Stimulated activated naive B cell treated with anti-CD40 and anti-IgM and Interleukin-4, amounts not matched to agents 10 μg/mL and 1 μg/mL and 100 μg/mL, for 72 hours (primary cell): Measurements from ENCODE around the gene FBXO30.

ENCODE experiments used
- ATAC-seq, 2 donors: fragments of 150-1000 bp; cut with Tn5 transposase; replicated peaks; 2 replicates each; pipeline ENCODE4 v1.10.0; 2021; ENCODE audit warnings: moderate library complexity in 1 of 2
- DNase-seq: peaks from one replicate; pipeline ENCODE4 v3.0.0; 2021
- H3K27ac Mint-ChIP-seq: one replicate; pipeline ENCODE4 v1.8.0; 2022; ENCODE audit warnings: mild to moderate bottlenecking, mixed read lengths
- H3K27me3 Mint-ChIP-seq, 2 donors: one replicate each; pipeline ENCODE4 v1.8.0; 2022; ENCODE audit warnings: mixed read lengths in 2 of 2
- H3K36me3 Mint-ChIP-seq, 2 donors: one replicate each; pipeline ENCODE4 v1.8.0; 2022; ENCODE audit warnings: mixed read lengths in 2 of 2, mild to moderate bottlenecking in 1 of 2
- H3K4me1 Mint-ChIP-seq, 2 donors: one replicate each; pipeline ENCODE4 v1.8.0; 2022; ENCODE audit warnings: mixed read lengths in 2 of 2, mild to moderate bottlenecking in 1 of 2
- H3K4me3 Mint-ChIP-seq, 2 donors: one replicate each; pipeline ENCODE4 v1.8.0; 2022; ENCODE audit warnings: mild to moderate bottlenecking in 2 of 2, mixed read lengths in 2 of 2, moderate library complexity in 1 of 2
- H3K9me3 Mint-ChIP-seq, 2 donors: one replicate each; pipeline ENCODE4 v1.8.0; 2022; ENCODE audit warnings: mixed read lengths in 2 of 2, mild to moderate bottlenecking in 1 of 2

The FBXO30 gene

GRCh38 chr6:145809211-145809610 lies 5.4 kb downstream of the FBXO30 start:
- H3K27ac Mint-ChIP-seq: peak overlapping the region; percentile 48
- ATAC-seq: peak; percentile 87 to 94

GRCh38 chr6:145808239-145808638 lies 6.4 kb downstream of the FBXO30 start:
- ATAC-seq: no peak
- Mint-ChIP-seq H3K27me3 (no peaks in the 10 kb centered on the region), H3K4me3 (no peak overlapping the region), H3K9me3 (no peaks in the 10 kb centered on the region), H3K36me3 (peaks cover 24 to 37% of the 10 kb centered on the region in 2 donors), H3K4me1 (peaks cover 12 to 47% of the 10 kb centered on the region in 2 donors), H3K27ac (no peak overlapping the region)
- no peak for DNase-seq

More at GRCh38 chr6:145809211-145809610, 5.4 kb downstream of the FBXO30 start:
- H3K4me1 Mint-ChIP-seq: peaks cover 15 to 48% of the 10 kb centered on the region in 2 donors
- no peaks in the 10 kb centered on the region for H3K9me3 Mint-ChIP-seq
- DNase-seq: no peak
- no peaks in the 10 kb centered on the region for H3K27me3 Mint-ChIP-seq
- peaks cover 20 to 31% of the 10 kb centered on the region in 2 donors for H3K36me3 Mint-ChIP-seq
- H3K4me3 Mint-ChIP-seq: peak overlapping the region in 1 of 2 donors; percentile 43

- DNase-seq (no peak), ATAC-seq (no peak)
- Mint-ChIP-seq H3K4me1 (peaks cover 9 to 18% of the 10 kb centered on the region in 2 donors), H3K27ac (no peak overlapping the region), H3K9me3 (no peaks in the 10 kb centered on the region), H3K4me3 (no peak overlapping the region), H3K27me3 (no peaks in the 10 kb centered on the region), H3K36me3 (peaks cover 34 to 56% of the 10 kb centered on the region in 2 donors)
These were observed 12.5 kb downstream of the FBXO30 start for GRCh38 chr6:145802141-145802540.

DNA sequence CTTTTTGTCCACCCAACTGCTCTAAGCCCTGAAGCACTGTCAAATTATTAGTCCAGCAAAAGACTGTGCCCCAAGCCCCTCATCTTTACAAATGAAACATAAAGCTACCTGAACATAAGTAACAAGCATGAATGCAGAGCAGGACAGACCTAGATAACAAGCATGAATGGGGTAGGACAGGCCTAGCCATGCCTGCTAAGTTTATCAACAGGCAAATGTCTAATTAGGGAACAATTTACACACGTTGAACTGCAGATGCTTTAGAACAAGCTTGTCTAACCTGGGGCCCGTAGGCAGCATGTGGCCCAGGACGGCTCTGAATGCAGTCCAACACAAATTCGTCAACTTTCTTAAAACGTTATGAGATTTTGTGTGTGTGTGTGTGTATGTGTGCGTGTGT lies 13.6 kb downstream of the FBXO30 start:
- no peak overlapping the region for H3K4me3 Mint-ChIP-seq
- no peaks in the 10 kb centered on the region for H3K27me3 Mint-ChIP-seq
- H3K36me3 Mint-ChIP-seq: peaks cover 31 to 54% of the 10 kb centered on the region in 2 donors
- no peak overlapping the region for H3K27ac Mint-ChIP-seq
- no peaks in the 10 kb centered on the region for H3K9me3 Mint-ChIP-seq
- DNase-seq: no peak
- H3K4me1 Mint-ChIP-seq: peaks cover 8 to 15% of the 10 kb centered on the region in 2 donors
- no peak for ATAC-seq

DNA sequence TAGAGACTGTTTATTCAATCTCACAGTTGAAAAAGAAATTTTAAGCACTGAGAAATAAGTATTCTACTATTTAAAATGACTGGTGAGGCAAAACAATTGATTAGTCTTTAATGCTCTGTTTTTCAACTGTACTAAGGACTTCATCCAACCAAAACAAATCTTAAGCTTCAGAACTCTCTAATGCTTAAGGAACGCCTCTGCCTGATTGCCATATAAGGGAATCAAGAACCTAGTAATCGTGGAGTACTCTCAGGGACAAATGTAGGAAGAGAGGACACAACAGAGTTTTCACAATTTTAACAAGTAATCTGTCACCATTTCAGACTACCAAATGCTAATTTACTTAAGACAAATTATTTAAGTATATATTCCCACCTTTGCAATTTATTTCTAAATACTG lies 16.1 kb downstream of the FBXO30 start:
- Mint-ChIP-seq H3K4me1 (peaks cover 8 to 10% of the 10 kb centered on the region in 2 donors), H3K4me3 (no peak overlapping the region), H3K27ac (no peak overlapping the region), H3K27me3 (no peaks in the 10 kb centered on the region), H3K36me3 (peaks cover 17 to 35% of the 10 kb centered on the region in 2 donors), H3K9me3 (no peaks in the 10 kb centered on the region)
- no peak for DNase-seq
- no peak for ATAC-seq

GRCh38 chr6:145789443-145789842 lies 25.2 kb downstream of the FBXO30 start:
- no peaks in the 10 kb centered on the region for H3K27me3 Mint-ChIP-seq
- peaks cover 7 to 22% of the 10 kb centered on the region in 2 donors for H3K9me3 Mint-ChIP-seq
- peaks cover 41 to 44% of the 10 kb centered on the region in 2 donors for H3K36me3 Mint-ChIP-seq
- no peak overlapping the region for H3K4me3 Mint-ChIP-seq
- H3K27ac Mint-ChIP-seq: no peak overlapping the region
- no peaks in the 10 kb centered on the region for H3K4me1 Mint-ChIP-seq
- ATAC-seq (no peak), DNase-seq (no peak)

DNA sequence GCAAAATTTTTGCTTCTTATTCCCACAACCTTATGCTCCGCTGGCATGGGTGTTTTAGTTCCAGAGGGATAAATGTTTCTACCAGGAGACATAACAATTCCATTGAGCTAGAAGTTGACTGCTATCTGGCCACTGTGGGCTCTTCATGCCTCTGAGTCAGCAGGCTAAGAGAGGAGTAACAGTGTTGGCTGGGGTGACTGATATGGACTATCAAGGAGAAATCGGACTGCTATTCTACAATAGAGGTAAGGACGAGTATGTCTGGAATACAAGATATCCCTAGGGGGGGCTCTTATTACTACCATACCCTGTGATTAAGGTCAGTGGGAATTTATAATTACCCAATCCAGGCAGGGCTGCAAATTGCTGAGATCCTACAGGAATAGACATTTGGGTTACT lies 26.9 kb downstream of the FBXO30 start:
- Mint-ChIP-seq H3K4me3 (no peak overlapping the region), H3K4me1 (no peaks in the 10 kb centered on the region), H3K27ac (no peak overlapping the region), H3K27me3 (no peaks in the 10 kb centered on the region), H3K9me3 (peaks cover 7 to 22% of the 10 kb centered on the region in 2 donors), H3K36me3 (peaks cover 40 to 42% of the 10 kb centered on the region in 2 donors)
- DNase-seq (no peak), ATAC-seq (no peak)

GRCh38 chr6:145784683-145785082 lies 29.9 kb downstream of the FBXO30 start:
- DNase-seq (no peak), ATAC-seq (no peak)
- H3K27ac Mint-ChIP-seq: no peak overlapping the region
- peaks cover 4 to 6% of the 10 kb centered on the region in 2 donors for H3K9me3 Mint-ChIP-seq
- H3K4me1 Mint-ChIP-seq: no peaks in the 10 kb centered on the region
- peaks cover 17 to 24% of the 10 kb centered on the region in 2 donors for H3K36me3 Mint-ChIP-seq
- H3K27me3 Mint-ChIP-seq: no peaks in the 10 kb centered on the region
- H3K4me3 Mint-ChIP-seq: no peak overlapping the region

DNA sequence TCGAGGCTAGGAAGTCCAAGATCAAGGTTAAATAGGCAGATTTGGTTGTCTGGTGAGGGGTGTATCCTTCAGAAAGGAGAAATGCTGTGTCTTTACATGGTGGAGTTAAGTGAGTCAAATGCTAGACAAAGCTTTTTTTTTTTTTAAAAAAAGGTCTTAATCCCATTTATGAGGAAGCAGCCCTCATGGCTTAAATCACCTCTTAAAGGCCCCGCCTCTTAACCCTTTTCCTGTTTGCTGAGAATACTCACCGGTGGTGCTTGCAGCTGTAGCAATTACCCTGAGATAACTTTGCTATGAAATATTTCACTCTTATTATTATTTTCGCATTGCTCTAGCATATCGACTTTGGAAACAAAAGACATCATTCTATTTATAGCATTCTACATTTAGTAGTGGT lies 30.8 kb downstream of the FBXO30 start:
- Mint-ChIP-seq H3K9me3 (peaks cover 4% of the 10 kb centered on the region in 2 donors), H3K36me3 (peaks cover 15 to 26% of the 10 kb centered on the region in 2 donors), H3K4me3 (no peak overlapping the region), H3K27ac (no peak overlapping the region), H3K4me1 (no peaks in the 10 kb centered on the region), H3K27me3 (no peaks in the 10 kb centered on the region)
- no peak for DNase-seq
- no peak for ATAC-seq

- peaks cover 2 to 3% of the 10 kb centered on the region in 2 donors for H3K9me3 Mint-ChIP-seq
- no peak for ATAC-seq
- H3K4me3 Mint-ChIP-seq: no peak overlapping the region
These were observed 41.7 kb downstream of the FBXO30 start for GRCh38 chr6:145772846-145773245.

GRCh38 chr6:145765449-145765848 lies 49.1 kb downstream of the FBXO30 start:
- H3K4me3 Mint-ChIP-seq: no peak overlapping the region
- no peak overlapping the region for H3K27ac Mint-ChIP-seq
- DNase-seq: no peak
- peaks cover 5 to 12% of the 10 kb centered on the region in 2 donors for H3K9me3 Mint-ChIP-seq
- peaks cover 3 to 5% of the 10 kb centered on the region in 2 donors for H3K36me3 Mint-ChIP-seq
- H3K27me3 Mint-ChIP-seq: no peaks in the 10 kb centered on the region
- ATAC-seq: no peak
- H3K4me1 Mint-ChIP-seq: no peaks in the 10 kb centered on the region

More at GRCh38 chr6:145772846-145773245, 41.7 kb downstream of the FBXO30 start:
- H3K36me3 Mint-ChIP-seq: peaks cover 0 to 3% of the 10 kb centered on the region in 2 donors
- DNase-seq: no peak
- no peak overlapping the region for H3K27ac Mint-ChIP-seq
- H3K4me1 Mint-ChIP-seq: no peaks in the 10 kb centered on the region
- H3K27me3 Mint-ChIP-seq: peaks cover 0 to 10% of the 10 kb centered on the region in 2 donors

DNA sequence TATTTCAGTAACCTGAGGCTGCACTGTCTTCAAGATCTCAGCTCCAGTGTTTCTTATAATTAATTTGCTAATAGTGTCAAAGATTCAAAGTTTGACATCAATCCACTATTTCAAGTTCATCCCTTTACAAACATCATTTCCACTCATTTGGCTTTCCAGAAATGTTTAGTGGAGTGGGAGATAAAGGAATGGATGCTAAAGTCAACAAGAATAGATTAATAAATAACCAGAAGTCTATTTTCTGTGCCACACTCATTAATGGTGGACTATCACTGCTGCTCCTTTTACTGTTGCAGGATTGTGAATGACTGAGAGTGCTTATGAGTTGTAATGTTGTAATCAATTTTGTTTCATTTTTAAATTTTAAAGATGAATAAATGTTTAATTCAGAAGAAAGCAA lies 50.9 kb downstream of the FBXO30 start:
- no peaks in the 10 kb centered on the region for H3K27me3 Mint-ChIP-seq
- H3K4me3 Mint-ChIP-seq: no peak overlapping the region
- DNase-seq: no peak
- no peaks in the 10 kb centered on the region for H3K4me1 Mint-ChIP-seq
- H3K9me3 Mint-ChIP-seq: peaks cover 5 to 12% of the 10 kb centered on the region in 2 donors
- H3K27ac Mint-ChIP-seq: no peak overlapping the region
- ATAC-seq: no peak
- peaks cover 0 to 5% of the 10 kb centered on the region in 2 donors for H3K36me3 Mint-ChIP-seq

DNA sequence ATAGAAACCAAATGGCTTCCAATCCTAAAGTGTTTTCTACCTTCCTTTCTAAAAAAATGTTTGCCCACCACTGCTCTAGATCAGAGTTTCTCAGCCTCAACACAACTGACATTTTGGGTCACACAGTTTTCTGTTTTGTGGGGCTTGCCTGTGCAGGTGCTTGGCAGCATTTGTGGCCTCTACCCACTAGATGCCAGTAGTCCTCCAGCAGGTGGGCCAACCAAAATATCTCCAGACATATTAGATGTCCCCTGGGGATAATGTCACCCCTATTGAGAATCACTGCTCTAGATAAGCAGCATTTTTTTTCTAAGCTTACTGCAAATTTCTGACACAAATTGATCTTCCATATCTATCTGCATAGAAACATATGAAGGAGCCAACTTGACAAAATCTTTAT lies 53.0 kb downstream of the FBXO30 start:
- ATAC-seq: peak; percentile 54 to 60

GRCh38 chr6:145758113-145758512 lies 56.5 kb downstream of the FBXO30 start:
- ATAC-seq: no peak
- Mint-ChIP-seq H3K27me3 (no peaks in the 10 kb centered on the region), H3K4me3 (no peak overlapping the region), H3K36me3 (no peaks in the 10 kb centered on the region), H3K4me1 (no peaks in the 10 kb centered on the region), H3K9me3 (no peaks in the 10 kb centered on the region), H3K27ac (no peak overlapping the region)
- DNase-seq: no peak

More for the DNA sequence above, 53.0 kb downstream of the FBXO30 start:
- Mint-ChIP-seq H3K9me3 (peaks cover 4 to 12% of the 10 kb centered on the region in 2 donors), H3K4me1 (no peaks in the 10 kb centered on the region), H3K4me3 (no peak overlapping the region), H3K27me3 (no peaks in the 10 kb centered on the region), H3K27ac (no peak overlapping the region), H3K36me3 (peaks cover 0 to 5% of the 10 kb centered on the region in 2 donors)
- DNase-seq: no peak

GRCh38 chr6:145756170-145756662 lies 58.4 kb downstream of the FBXO30 start:
- H3K9me3 Mint-ChIP-seq: no peaks in the 10 kb centered on the region
- H3K4me1 Mint-ChIP-seq: no peaks in the 10 kb centered on the region
- DNase-seq (no peak), ATAC-seq (no peak)
- no peaks in the 10 kb centered on the region for H3K36me3 Mint-ChIP-seq
- no peak overlapping the region for H3K27ac Mint-ChIP-seq
- H3K4me3 Mint-ChIP-seq: no peak overlapping the region
- no peaks in the 10 kb centered on the region for H3K27me3 Mint-ChIP-seq
